ENCODE results near the gene EFCAB12.

Gene EFCAB12

DNA sequence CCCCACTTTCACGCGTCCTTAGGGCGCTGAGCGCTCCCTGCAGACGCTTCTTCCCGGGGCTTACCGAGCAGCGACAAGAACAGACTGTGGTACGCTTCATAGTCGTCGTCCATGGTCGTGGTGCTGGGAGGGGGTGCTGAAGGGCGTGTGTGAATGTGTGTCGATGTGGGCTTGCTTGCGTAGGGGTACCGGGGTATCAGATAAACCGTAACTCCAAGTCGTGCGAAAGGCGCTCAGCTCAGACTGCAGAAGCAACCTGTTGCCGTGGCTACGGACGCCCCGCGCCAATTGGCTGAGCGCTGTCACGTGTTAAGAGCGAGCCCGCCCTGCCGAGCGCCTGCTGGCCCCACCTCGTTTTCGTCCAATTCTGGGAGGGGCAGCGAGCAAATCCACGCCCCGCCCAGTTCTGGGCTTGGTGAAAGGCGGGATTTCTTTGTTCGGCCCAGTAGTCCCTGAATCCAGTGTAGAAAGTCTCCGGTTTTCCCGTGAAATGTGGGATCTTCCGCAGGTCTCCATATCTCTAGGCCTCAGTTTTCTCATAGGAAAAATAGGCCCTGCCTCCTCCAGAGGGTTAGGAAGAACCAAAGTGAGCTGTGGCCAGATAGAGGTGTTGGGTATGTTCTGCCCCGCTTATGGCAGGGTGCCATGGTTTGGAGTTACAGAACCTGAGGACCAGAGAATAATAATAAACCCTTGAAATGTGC lies at the start of gene EFCAB12:
Gene EFCAB12, minus strand, starts transcription at position 261 of the 704 bp plus-strand sequence. Its CDS starts 148 bp downstream, at position 113.
- DNase-seq, result peak; percentile 52 to 99 (median 93)

DNA sequence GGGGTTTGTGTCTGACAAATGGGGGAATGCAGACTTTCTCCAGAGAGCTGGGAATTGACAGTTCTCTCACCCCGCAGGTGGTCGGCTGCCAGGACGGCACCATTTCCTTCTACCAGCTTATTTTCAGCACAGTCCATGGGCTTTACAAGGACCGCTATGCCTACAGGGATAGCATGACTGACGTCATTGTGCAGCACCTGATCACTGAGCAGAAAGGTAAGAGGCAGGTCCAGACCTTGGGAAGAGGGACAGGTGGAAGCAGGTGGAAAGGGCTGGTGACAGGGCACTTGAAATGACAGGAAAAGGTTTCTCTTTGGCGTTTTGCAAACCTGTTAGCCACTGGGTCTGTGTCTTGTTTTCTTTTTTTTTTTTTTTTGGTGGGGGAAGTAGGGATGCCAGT lies 48.1 kb upstream of the EFCAB12 start:
- DNase-seq, result no peak

- no peak for DNase-seq
Measured at GRCh38 chr3:129475863-129476262, 47.4 kb upstream of the EFCAB12 start.

DNA sequence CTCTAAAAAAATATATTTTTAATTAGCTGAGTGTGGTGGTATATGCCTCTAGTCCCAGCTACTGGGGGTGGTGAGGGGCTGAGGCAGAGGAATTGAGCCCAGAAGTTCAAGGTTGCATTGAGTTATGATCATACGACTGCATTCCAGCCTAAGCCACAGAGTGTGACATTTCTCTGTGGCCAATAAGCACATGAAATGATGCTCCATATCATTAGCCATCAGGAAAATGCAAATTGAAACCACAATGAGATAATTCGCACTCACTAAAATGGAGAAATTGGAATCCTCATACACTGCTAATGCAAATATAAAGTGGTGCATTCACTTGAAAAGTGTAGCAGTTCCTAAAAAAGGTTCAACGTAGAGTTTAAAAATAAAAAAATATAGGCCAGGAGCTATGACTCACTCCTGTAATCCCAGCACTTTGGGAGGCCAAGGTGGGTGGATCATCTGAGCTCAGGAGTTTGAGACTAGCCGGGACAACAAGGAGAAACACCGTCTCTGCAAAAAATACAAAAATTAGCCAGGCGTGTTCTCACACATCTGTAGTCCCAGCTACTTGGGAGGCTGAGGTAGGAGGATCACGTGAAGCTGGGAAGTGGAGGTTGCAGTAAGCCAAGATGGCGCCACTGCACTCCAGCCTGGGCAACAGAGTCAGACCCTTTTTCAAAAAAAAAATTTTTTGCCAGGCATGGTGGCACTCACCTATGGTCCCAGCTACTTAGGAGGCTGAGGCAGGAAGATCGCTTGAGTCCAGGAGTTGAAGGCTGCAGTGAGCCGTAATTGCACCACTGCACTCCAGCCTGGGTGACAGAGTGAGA lies 46.8 kb upstream of the EFCAB12 start:
- DNase-seq, result peak in 5 of 56 donors; percentile 15 to 46 (median 34)

DNA sequence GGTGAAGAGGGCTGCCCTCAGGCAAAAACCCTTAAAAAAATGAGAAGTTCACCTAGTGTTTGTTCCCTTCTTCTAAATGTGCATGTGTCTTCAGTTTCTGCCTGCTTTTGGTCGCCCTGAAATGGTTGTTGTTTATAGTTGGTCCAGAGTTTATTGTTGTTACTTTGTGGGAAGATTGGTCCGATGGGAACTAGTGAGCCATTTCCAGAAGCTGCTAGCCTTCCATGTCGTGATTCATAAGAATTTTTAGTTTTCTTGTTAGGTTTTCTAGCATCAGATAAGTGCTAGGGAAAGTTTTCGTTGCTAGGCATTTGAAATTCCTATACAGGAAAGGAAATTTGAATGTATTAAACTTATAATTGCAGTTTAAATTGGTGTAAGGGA lies 45.3 kb upstream of the EFCAB12 start:
- DNase-seq, result no peak

- no peak for DNase-seq
Measured at GRCh38 chr3:129473067-129473768, 44.8 kb upstream of the EFCAB12 start.

- no peak for DNase-seq
Measured at GRCh38 chr3:129470861-129471260, 42.4 kb upstream of the EFCAB12 start.

GRCh38 chr3:129469026-129469425 lies 40.6 kb upstream of the EFCAB12 start:
- DNase-seq, result no peak

DNA sequence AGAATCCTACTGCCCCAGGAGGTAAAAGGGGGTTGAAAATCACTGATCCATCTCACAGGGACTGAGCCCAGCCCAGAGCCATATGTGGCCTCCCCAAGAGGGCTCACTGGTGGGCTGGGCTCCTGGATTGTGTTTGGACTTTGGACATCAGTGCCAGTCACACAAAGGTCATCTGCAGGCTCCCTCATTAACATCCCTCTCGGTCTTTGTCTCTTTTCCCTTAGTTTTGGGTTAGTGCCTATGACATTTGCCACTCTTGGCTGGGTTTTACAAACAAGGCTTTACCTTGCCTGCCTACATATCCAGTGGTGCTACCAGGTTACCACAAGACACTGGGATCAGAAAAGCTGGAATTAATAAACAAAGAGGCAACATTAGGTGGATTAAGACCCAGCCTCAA lies 39.5 kb upstream of the EFCAB12 start:
- no peak for DNase-seq

DNA sequence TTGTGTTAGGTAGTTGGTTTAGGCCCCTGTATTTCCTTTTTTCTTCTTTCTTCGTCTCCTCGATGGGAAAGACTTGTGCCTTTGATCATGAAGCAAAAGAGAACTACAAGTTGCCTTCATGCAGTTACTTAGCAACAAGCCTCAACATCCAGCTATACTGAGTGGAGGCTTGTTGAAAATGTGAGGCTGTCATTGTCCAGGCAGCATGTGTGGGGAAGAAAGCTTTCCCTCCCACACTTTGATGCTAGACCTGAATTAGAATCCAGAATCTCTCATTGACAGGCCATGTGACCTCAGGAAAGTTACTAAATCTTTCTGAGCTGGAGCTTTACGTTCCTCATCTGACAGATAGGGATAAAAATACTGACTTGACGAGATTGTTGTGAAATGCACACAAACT lies 35.3 kb upstream of the EFCAB12 start:
- peak in 1 of 56 donors; percentile 43 for DNase-seq

- DNase-seq, result no peak
Measured at GRCh38 chr3:129463094-129463493, 34.7 kb upstream of the EFCAB12 start.

GRCh38 chr3:129462361-129462968 lies 34.0 kb upstream of the EFCAB12 start:
- DNase-seq, result no peak

DNA sequence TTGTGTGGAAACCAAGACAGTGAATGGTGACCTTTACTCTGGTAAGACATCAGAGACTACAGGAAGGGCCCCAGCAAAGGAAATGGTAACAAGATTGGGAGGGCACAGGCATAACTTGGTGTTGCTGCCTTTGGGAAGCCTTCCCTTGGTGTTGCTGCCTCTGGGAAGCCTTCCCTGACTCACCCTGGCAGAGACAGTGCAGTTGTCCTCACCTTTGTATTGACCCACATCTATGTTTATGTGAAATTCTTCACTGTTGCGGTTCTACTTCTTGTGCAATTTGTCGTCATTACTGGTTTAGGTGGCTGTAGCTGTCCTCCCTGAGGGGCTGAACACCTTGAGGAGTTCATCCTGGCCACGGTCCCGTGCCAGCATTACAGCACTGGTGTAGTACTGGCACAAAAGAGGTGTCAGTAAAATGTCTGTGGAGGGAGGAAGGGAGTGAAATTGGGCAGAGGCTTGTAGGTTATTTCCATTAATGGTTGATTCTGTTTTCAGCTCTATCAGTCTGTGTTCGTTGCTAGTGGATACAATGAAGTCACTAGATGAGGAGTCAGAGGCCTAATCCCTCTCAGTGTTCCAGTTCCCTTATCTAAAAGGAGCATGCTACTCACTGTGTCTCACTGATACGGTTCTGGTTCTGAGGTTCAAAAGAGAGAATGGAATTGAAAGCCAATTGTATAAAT lies 33.2 kb upstream of the EFCAB12 start:
- DNase-seq, result peak in 1 of 56 donors; percentile 12

- no peak for DNase-seq
Measured at GRCh38 chr3:129461022-129461421, 32.6 kb upstream of the EFCAB12 start.

DNA sequence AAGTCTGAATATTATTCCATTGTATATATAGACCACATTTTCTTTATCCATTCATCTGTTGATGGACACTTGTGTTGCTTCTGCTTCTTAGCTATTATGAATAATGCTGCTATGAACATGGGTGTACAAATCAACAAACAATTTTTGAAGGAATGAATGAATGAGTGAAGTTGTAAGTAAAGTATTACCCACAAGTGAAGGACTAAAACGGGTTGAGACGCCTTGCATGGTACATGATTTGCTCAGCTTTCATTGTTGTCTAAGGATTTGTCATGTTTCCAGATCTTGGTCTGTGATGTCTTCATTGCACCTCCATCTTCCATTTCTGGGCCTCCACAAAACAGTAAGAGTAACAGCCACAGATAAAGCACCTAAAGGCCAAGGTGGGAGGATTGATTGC lies 32.1 kb upstream of the EFCAB12 start:
- DNase-seq, result no peak

- DNase-seq, result no peak
Measured at GRCh38 chr3:129460155-129460554, 31.7 kb upstream of the EFCAB12 start.

- no peak for DNase-seq
Measured at GRCh38 chr3:129453732-129454131, 25.3 kb upstream of the EFCAB12 start.

DNA sequence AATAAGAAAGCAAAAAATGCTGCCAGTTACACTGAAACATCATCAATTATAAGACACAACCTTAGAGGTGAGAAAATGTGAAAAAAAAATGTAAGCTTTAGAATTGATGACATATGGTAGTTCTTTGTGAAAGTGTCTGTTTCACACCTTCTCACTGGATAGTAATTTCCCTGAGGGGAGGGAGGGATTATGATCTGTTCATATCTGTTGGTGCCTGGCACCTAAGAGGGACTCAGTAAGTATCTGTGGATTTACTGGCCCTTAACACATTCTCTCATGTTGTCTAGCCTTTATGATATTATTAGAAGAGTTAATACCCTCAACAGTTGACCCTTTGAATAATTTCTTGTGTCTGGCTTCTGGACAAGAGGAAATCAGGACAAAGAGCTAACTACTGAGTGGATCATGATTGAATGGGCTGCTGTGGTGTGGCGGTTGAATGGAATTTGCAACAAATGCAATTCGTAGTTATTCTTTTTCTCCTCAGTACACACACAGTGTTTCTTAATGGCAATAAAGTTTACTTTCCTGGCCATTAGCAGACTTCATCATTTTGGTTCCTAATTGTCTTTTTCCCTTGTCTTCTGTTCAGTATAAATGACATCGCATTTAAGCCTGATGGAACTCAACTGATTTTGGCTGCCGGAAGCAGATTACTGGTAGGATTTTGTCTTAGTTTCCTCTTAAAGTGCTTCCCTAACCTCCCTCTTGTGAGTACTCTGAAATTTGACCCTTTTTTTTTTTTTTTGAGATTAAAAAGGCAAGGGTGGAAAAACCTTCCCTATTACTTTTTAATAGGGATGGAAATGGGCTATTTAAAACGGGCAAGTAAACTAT lies 21.1 kb upstream of the EFCAB12 start:
- no peak for DNase-seq

DNA sequence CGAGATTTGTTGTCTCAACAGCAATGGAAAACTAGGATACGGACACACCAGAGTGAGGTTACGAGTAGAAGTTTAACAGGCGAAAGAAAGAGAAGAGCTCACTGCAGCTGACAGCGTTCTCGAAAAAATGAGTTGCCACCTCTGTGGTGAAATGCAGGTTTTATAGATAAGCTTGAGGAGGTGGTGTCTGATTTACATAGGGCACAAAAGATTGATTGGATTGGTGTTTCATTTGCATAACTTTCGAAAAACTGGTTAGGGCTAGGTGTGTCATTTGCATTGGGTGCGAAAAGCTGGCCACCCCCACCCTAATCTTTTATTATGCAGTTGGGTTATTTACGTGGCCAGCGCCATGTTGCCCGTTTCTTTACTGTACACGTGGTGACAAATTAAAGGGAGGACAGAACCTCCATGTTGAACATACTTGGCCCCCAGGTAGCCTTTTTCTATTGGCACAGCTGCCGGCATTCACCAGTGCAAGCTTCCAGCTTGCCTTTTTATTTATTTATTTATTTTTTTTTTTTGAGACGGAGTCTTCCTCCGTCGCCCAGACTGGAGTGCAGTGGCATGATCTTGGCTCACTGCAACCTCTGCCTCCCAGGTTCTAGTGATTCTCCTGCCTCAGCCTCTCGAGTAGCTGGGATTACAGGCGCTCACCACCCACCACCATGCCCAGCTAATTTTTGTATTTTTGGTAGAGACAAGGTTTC lies 19.9 kb upstream of the EFCAB12 start:
- no peak for DNase-seq

All from nucleus accumbens (tissue), 56 donors.